Natural killer cell treated with Interleukin-12 subunit alpha and Interleukin-12 subunit beta and Interleukin-15 and Interleukin-18, amount 100 ng/mL, for 72 hours (primary cell): Measurements from ENCODE around the gene RPL13. TPM values are rescaled to one million over a fixed set of nuclear protein-coding genes. Genes with fewer than 3 reads are reported as not detected.

Experiments used
- ATAC-seq, 2 donors: fragments of 150-1000 bp; cut with Tn5 transposase in 1 of 2; sonication (Bioruptor Pico), chemical (Tn5 transposase) in 1 of 2; 2 replicates each; pipeline ENCODE4 v1.10.0; 2021
- DNase-seq: peaks from one replicate; pipeline ENCODE4 v3.0.0; 2022; ENCODE audit warnings: low spot score
- H3K27ac Mint-ChIP-seq, 2 donors: 1 replicate in 1 of 2; 2 replicates in 1 of 2; pipeline ENCODE4 v1.8.0; 2022; ENCODE audit warnings: mixed read lengths in 2 of 2, mild to moderate bottlenecking in 1 of 2, moderate library complexity in 1 of 2
- H3K27me3 Mint-ChIP-seq, 2 donors: 1 replicate in 1 of 2; 2 replicates in 1 of 2; pipeline ENCODE4 v1.8.0; 2022; ENCODE audit warnings: mixed read lengths in 2 of 2
- H3K36me3 Mint-ChIP-seq: one replicate; pipeline ENCODE4 v1.8.0; 2022; ENCODE audit warnings: mixed read lengths
- H3K4me1 Mint-ChIP-seq, 2 donors: 1 replicate in 1 of 2; 2 replicates in 1 of 2; pipeline ENCODE4 v1.8.0; 2022; ENCODE audit warnings: low read depth in 2 of 2, mixed read lengths in 2 of 2, mild to moderate bottlenecking in 1 of 2
- H3K4me3 Mint-ChIP-seq: one replicate; pipeline ENCODE4 v1.8.0; 2022; ENCODE audit warnings: mixed read lengths
- H3K9me3 Mint-ChIP-seq: 2 replicates; pipeline ENCODE4 v1.8.0; 2022; ENCODE audit warnings: mixed read lengths
- total RNA-seq, 2 donors: library from RNA; stranded (reverse); gene quantifications; one replicate each; pipeline ENCODE4 v1.2.3, GENCODE V29; 2022

Gene RPL13
- total RNA-seq, 2 donors from 2014 or later = 1,294 to 1,944 TPM

GRCh38 chr16:89598199-89598598 is 37.7 kb downstream of the RPL13 start:
- ATAC-seq (no peak), DNase-seq (no peak)
- Mint-ChIP-seq H3K4me3 (no peak overlapping the region), H3K36me3 (no peaks in the 10 kb centered on the region), H3K4me1 (peaks cover 7 to 14% of the 10 kb centered on the region in 2 donors), H3K27ac (no peak overlapping the region), H3K27me3 (peaks cover 0 to 3% of the 10 kb centered on the region in 2 donors), H3K9me3 (no peaks in the 10 kb centered on the region)

GRCh38 chr16:89599451-89599858 is 39.0 kb downstream of the RPL13 start:
- DNase-seq = no peak
- H3K4me1 Mint-ChIP-seq = peaks cover 7 to 9% of the 10 kb centered on the region in 2 donors
- no peak overlapping the region for H3K4me3 Mint-ChIP-seq
- H3K27ac Mint-ChIP-seq = no peak overlapping the region
- H3K9me3 Mint-ChIP-seq = no peaks in the 10 kb centered on the region
- ATAC-seq = no peak
- no peaks in the 10 kb centered on the region for H3K36me3 Mint-ChIP-seq
- H3K27me3 Mint-ChIP-seq = peaks cover 0 to 3% of the 10 kb centered on the region in 2 donors

DNA sequence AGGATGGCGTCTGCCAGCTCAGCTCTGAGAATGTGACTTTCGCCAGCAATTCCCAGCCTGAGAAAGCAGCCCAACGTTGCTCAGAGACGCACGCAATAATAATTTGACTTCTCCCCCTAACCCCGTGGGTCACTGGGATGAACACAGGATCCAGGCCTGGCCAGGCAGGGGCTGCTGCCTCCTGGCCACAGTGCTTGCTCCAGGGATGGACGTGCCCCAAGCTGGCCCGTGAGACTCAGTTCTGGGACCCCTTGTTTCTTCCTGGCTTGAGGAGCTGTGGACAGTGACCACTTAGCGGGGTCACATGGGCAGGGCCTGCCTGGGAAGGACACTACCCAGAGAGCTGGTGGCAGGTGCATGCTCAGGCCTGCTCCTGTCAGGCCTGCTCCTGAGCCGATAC is 39.4 kb downstream of the RPL13 start:
- Mint-ChIP-seq H3K9me3 (no peaks in the 10 kb centered on the region), H3K4me3 (no peak overlapping the region), H3K4me1 (peaks cover 7 to 9% of the 10 kb centered on the region in 2 donors), H3K36me3 (no peaks in the 10 kb centered on the region), H3K27ac (no peak overlapping the region), H3K27me3 (peaks cover 0 to 3% of the 10 kb centered on the region in 2 donors)
- ATAC-seq (no peak), DNase-seq (no peak)

- H3K27ac Mint-ChIP-seq = no peak overlapping the region
- no peaks in the 10 kb centered on the region for H3K9me3 Mint-ChIP-seq
- peaks cover 0 to 3% of the 10 kb centered on the region in 2 donors for H3K27me3 Mint-ChIP-seq
- H3K4me1 Mint-ChIP-seq = peaks cover 7 to 9% of the 10 kb centered on the region in 2 donors
- no peaks in the 10 kb centered on the region for H3K36me3 Mint-ChIP-seq
- DNase-seq (no peak), ATAC-seq (no peak)
- no peak overlapping the region for H3K4me3 Mint-ChIP-seq
Observed at GRCh38 chr16:89600427-89600826, 39.9 kb downstream of the RPL13 start.

DNA sequence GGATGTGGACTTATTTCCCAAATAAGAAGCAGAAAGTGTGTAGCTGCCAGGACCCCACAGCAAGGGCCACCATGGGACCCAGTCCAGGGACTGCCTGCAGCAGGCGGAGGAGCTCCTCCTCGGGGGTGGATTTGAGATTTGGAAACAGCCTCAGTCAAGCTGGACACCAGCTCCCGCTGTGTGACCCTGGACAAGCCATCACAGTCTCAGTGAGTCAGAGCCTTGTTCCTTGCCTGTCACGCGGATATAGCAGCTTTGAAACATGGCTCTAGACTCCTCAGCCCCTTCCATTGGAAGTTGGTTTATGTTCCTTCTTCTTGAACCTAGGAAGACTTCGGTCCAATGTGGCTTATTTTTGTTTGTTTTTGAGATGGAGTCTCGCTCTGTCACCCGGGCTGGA is 40.5 kb downstream of the RPL13 start:
- DNase-seq (no peak), ATAC-seq (no peak)
- Mint-ChIP-seq H3K4me1 (peaks cover 7 to 9% of the 10 kb centered on the region in 2 donors), H3K9me3 (no peaks in the 10 kb centered on the region), H3K27ac (no peak overlapping the region), H3K4me3 (no peak overlapping the region), H3K36me3 (no peaks in the 10 kb centered on the region), H3K27me3 (peaks cover 0 to 3% of the 10 kb centered on the region in 2 donors)

- Mint-ChIP-seq H3K27me3 (peaks cover 0 to 3% of the 10 kb centered on the region in 2 donors), H3K4me3 (no peak overlapping the region), H3K36me3 (no peaks in the 10 kb centered on the region), H3K27ac (no peak overlapping the region), H3K9me3 (no peaks in the 10 kb centered on the region), H3K4me1 (peaks cover 7 to 9% of the 10 kb centered on the region in 2 donors)
- no peak for DNase-seq
- ATAC-seq = no peak
Observed at GRCh38 chr16:89601906-89602272, 41.4 kb downstream of the RPL13 start.

GRCh38 chr16:89602273-89602951 is 41.9 kb downstream of the RPL13 start:
- peak overlapping the region; percentile 12 for H3K4me3 Mint-ChIP-seq
- no peaks in the 10 kb centered on the region for H3K36me3 Mint-ChIP-seq
- peaks cover 0 to 3% of the 10 kb centered on the region in 2 donors for H3K27me3 Mint-ChIP-seq
- no peak overlapping the region for H3K27ac Mint-ChIP-seq
- H3K4me1 Mint-ChIP-seq = peaks cover 7 to 9% of the 10 kb centered on the region in 2 donors
- peak; percentile 86 to 92 for ATAC-seq
- H3K9me3 Mint-ChIP-seq = no peaks in the 10 kb centered on the region
- peak; percentile 75 for DNase-seq

- no peak for DNase-seq
- Mint-ChIP-seq H3K4me3 (peak overlapping the region; percentile 12), H3K27ac (no peak overlapping the region), H3K27me3 (peaks cover 0 to 3% of the 10 kb centered on the region in 2 donors), H3K9me3 (no peaks in the 10 kb centered on the region), H3K36me3 (no peaks in the 10 kb centered on the region), H3K4me1 (peaks cover 7 to 9% of the 10 kb centered on the region in 2 donors)
- no peak for ATAC-seq
Observed at GRCh38 chr16:89602952-89603590, 42.6 kb downstream of the RPL13 start.

GRCh38 chr16:89604764-89605163 is 44.3 kb downstream of the RPL13 start:
- Mint-ChIP-seq H3K36me3 (no peaks in the 10 kb centered on the region), H3K4me3 (no peak overlapping the region), H3K27ac (no peak overlapping the region), H3K4me1 (peaks cover 7 to 9% of the 10 kb centered on the region in 2 donors), H3K9me3 (no peaks in the 10 kb centered on the region), H3K27me3 (peaks cover 0 to 3% of the 10 kb centered on the region in 2 donors)
- ATAC-seq = no peak
- no peak for DNase-seq

GRCh38 chr16:89605186-89605970 is 44.9 kb downstream of the RPL13 start:
- ATAC-seq = no peak
- peaks cover 0 to 3% of the 10 kb centered on the region in 2 donors for H3K27me3 Mint-ChIP-seq
- peaks cover 7 to 9% of the 10 kb centered on the region in 2 donors for H3K4me1 Mint-ChIP-seq
- H3K27ac Mint-ChIP-seq = no peak overlapping the region
- no peaks in the 10 kb centered on the region for H3K36me3 Mint-ChIP-seq
- H3K9me3 Mint-ChIP-seq = no peaks in the 10 kb centered on the region
- DNase-seq = no peak
- no peak overlapping the region for H3K4me3 Mint-ChIP-seq

DNA sequence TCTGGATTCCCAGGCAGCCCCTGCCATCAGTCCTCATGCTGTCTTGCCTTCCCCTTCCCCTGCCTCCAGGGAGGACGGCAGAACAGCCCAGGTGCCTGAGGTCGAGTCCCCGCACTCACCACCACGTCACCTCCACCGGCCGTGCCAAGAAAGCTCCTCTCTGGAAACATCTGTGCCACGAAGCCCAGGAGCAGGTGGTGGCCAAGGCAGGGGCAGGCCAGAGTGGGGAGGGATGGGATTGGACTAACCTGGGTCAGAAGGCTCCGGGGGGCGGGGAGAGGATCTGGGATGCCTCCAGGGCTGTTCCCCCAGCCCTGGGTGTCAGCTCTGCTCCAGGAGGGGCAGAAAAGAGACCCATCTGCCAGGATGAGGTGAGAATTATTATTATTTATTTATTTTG is 45.5 kb downstream of the RPL13 start:
- H3K27ac Mint-ChIP-seq = no peak overlapping the region
- H3K27me3 Mint-ChIP-seq = peaks cover 0 to 3% of the 10 kb centered on the region in 2 donors
- ATAC-seq = no peak
- H3K4me3 Mint-ChIP-seq = no peak overlapping the region
- H3K36me3 Mint-ChIP-seq = no peaks in the 10 kb centered on the region
- H3K4me1 Mint-ChIP-seq = peaks cover 7 to 9% of the 10 kb centered on the region in 2 donors
- no peak for DNase-seq
- H3K9me3 Mint-ChIP-seq = no peaks in the 10 kb centered on the region

- H3K9me3 Mint-ChIP-seq = no peaks in the 10 kb centered on the region
- H3K27me3 Mint-ChIP-seq = peaks cover 0 to 3% of the 10 kb centered on the region in 2 donors
- DNase-seq (no peak), ATAC-seq (no peak)
- H3K4me1 Mint-ChIP-seq = peaks cover 7% of the 10 kb centered on the region in 2 donors
- no peak overlapping the region for H3K4me3 Mint-ChIP-seq
- no peaks in the 10 kb centered on the region for H3K36me3 Mint-ChIP-seq
- no peak overlapping the region for H3K27ac Mint-ChIP-seq
Observed at GRCh38 chr16:89607453-89607852, 47.0 kb downstream of the RPL13 start.

- Mint-ChIP-seq H3K36me3 (no peaks in the 10 kb centered on the region), H3K4me1 (peaks cover under 1 to 5% of the 10 kb centered on the region in 2 donors), H3K9me3 (no peaks in the 10 kb centered on the region), H3K27me3 (peaks cover 0 to under 1% of the 10 kb centered on the region in 2 donors), H3K4me3 (no peak overlapping the region), H3K27ac (no peak overlapping the region)
- ATAC-seq = no peak
- no peak for DNase-seq
Observed at GRCh38 chr16:89607937-89608740, 47.7 kb downstream of the RPL13 start.
